Ishikawa (cell line): Measurements from ENCODE around the gene TACC2.
A peak's percentile ranks its signal among the peaks of the same experiment; 100 is the strongest.

Experiments used
- CEBPB ChIP-seq: IDR thresholded peaks from 2 replicates; pipeline ENCODE4 v1.6.1; 2012
- CREB1 ChIP-seq: IDR thresholded peaks from 2 replicates; pipeline ENCODE4 v1.6.1; 2012; ENCODE audit warnings: low read depth
- EGR1 ChIP-seq: IDR thresholded peaks from 2 replicates; pipeline ENCODE4 v1.6.1; 2012
- EP300 ChIP-seq: IDR thresholded peaks from 2 replicates; pipeline ENCODE4 v1.6.1; 2012; ENCODE audit warnings: borderline replicate concordance
- FOXM1 ChIP-seq: IDR thresholded peaks from 2 replicates; pipeline ENCODE4 v1.6.1; 2012; ENCODE audit warnings: low read depth, borderline replicate concordance
- NFIC ChIP-seq: IDR thresholded peaks from 2 replicates; pipeline ENCODE4 v1.6.1; 2012
- RAD21 ChIP-seq: IDR thresholded peaks from 2 replicates; pipeline ENCODE4 v1.6.1; 2012; ENCODE audit warnings: low read depth
- TAF1 ChIP-seq: IDR thresholded peaks from 2 replicates; pipeline ENCODE4 v1.6.1; 2012; ENCODE audit warnings: low read depth, mild to moderate bottlenecking
- TCF12 ChIP-seq: IDR thresholded peaks from 2 replicates; pipeline ENCODE4 v1.6.1; 2012; ENCODE audit warnings: low read depth
- TEAD4 ChIP-seq: IDR thresholded peaks from 2 replicates; pipeline ENCODE4 v1.6.1; 2012
- YY1 ChIP-seq: IDR thresholded peaks from 2 replicates; pipeline ENCODE4 v1.6.1; 2012; ENCODE audit warnings: low read depth
- ZBTB7A ChIP-seq: IDR thresholded peaks from 2 replicates; pipeline ENCODE4 v1.6.1; 2012; ENCODE audit warnings: low read depth
- TF ChIP-seq, protein P1 (sequence below): IDR thresholded peaks from 2 replicates; pipeline ENCODE4 v1.6.1; 2012
- TF ChIP-seq, protein P2 (sequence below): IDR thresholded peaks from 2 replicates; pipeline ENCODE4 v1.6.1; 2012
- TF ChIP-seq, protein P3 (sequence below): IDR thresholded peaks from 2 replicates; pipeline ENCODE4 v1.6.1; 2012; ENCODE audit warnings: low read depth, mild to moderate bottlenecking

The TACC2 gene

DNA sequence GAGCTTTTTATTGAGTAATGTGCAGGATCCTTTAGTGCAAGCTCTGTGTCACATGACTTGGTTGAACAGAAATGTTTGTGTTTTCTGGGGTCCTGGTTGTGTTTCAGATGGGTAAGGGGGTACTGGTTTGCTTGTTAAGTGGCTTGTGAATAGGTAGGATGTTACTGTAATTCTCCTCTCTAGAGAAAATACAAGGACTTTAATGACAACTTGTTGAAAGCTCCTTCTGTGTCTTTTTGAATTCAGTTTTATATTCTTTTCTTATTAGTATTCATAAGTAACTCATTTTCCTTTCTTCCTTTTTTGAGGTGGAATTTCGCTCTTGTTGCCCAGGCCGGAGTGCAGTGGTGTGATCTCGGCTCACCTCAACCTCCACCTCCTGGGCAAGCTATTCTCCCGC is 196.7 kb downstream of the TACC2 start:
- TF ChIP-seq YY1: no peak

DNA sequence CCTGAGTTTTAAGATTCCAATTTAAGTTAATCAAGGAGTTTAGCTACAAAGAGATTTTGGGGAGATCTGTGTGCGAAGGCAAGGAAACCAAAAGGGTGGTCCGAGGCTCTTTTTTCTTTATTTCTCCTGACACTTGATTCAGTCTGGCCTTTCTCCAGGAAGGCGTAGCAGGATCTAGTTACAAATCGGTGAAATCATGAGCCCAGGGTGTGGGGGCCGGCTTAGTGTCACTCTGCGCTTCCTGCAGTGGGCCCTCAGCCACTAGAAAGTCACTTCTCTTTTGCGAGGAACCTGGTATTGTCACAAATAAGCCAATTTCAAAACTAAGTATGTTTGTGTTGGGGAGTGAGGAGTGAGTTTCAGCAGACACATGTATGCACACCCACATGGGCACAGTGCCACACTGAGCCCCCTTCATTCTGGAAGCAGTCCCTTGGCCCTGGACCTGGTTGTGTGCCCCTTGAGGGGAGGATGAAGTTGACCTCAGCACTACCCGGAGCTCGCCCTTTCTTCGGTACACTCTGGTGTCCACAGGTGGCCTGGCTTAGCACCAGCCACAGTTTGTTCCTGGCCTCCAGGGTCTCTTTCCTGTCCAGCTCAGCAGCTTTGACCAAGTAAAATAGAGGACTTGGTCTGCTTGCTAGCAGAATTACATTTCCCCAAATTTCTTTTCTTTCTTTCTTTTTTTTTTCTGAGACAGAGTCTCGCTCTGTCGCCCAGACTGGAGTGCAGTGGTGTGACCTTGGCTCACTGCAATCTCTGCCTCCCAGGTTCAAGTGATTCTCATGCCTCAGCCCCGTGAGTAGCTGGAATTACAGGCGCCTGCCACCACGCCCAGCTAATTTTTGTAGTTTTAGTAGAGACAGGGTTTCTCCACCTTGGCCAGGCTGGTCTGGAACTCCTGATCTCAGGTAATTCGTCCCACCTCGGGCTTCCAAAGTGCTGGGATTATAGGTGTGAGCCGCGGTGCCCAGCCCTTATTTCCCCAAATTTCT is 198.2 kb downstream of the TACC2 start:
- TF ChIP-seq FOXM1: no peak
- TF ChIP-seq NFIC: peak; percentile 57
- no peak for TF ChIP-seq CEBPB
- TF ChIP-seq RAD21: 0 out of 2 replicates have a peak, but pooled peaks have one; percentile 5
- TF ChIP-seq TCF12: peak; percentile 8; the same call in 1 of the 2 replicates
- TF ChIP-seq, protein P1, sequence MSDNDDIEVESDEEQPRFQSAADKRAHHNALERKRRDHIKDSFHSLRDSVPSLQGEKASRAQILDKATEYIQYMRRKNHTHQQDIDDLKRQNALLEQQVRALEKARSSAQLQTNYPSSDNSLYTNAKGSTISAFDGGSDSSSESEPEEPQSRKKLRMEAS: no peak; the same call in 1 of the 2 replicates
- TF ChIP-seq ZBTB7A: peak; percentile 68; the same call in 1 of the 2 replicates
- peak; percentile 8; the same call in 1 of the 2 replicates for TF ChIP-seq EP300

DNA sequence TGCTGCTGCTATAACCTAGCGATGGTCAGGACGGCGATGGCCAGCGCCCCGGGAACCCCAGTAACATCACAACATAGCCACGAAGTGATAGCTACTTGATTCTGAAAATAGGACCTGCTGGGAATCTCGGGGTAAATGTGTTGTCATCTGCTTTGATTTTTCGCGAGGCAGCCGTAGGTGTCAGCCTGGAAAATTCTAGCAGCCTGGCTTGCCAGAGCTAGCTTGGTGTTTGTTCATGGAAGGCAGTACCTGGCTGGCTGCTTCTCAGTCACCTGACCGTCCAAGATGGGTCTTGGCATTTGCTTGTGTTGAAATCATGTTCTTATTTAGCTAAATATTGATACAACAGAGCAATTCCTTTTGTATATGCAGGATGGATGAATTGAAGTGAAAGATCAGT is 199.7 kb downstream of the TACC2 start:
- no peak for TF ChIP-seq EGR1
- TF ChIP-seq, protein P2, sequence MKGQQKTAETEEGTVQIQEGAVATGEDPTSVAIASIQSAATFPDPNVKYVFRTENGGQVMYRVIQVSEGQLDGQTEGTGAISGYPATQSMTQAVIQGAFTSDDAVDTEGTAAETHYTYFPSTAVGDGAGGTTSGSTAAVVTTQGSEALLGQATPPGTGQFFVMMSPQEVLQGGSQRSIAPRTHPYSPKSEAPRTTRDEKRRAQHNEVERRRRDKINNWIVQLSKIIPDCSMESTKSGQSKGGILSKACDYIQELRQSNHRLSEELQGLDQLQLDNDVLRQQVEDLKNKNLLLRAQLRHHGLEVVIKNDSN: no peak
- TF ChIP-seq NFIC: no peak
- no peak for TF ChIP-seq TAF1
- no peak for TF ChIP-seq CEBPB
- TF ChIP-seq YY1: no peak
- TF ChIP-seq ZBTB7A: no peak
- TF ChIP-seq RAD21: no peak
- TF ChIP-seq TEAD4: no peak
- no peak for TF ChIP-seq TCF12
- TF ChIP-seq EP300: no peak
- no peak for TF ChIP-seq CREB1
- TF ChIP-seq, protein P1: no peak
- TF ChIP-seq, protein P3, sequence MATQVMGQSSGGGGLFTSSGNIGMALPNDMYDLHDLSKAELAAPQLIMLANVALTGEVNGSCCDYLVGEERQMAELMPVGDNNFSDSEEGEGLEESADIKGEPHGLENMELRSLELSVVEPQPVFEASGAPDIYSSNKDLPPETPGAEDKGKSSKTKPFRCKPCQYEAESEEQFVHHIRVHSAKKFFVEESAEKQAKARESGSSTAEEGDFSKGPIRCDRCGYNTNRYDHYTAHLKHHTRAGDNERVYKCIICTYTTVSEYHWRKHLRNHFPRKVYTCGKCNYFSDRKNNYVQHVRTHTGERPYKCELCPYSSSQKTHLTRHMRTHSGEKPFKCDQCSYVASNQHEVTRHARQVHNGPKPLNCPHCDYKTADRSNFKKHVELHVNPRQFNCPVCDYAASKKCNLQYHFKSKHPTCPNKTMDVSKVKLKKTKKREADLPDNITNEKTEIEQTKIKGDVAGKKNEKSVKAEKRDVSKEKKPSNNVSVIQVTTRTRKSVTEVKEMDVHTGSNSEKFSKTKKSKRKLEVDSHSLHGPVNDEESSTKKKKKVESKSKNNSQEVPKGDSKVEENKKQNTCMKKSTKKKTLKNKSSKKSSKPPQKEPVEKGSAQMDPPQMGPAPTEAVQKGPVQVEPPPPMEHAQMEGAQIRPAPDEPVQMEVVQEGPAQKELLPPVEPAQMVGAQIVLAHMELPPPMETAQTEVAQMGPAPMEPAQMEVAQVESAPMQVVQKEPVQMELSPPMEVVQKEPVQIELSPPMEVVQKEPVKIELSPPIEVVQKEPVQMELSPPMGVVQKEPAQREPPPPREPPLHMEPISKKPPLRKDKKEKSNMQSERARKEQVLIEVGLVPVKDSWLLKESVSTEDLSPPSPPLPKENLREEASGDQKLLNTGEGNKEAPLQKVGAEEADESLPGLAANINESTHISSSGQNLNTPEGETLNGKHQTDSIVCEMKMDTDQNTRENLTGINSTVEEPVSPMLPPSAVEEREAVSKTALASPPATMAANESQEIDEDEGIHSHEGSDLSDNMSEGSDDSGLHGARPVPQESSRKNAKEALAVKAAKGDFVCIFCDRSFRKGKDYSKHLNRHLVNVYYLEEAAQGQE: no peak
- TF ChIP-seq FOXM1: no peak

- TF ChIP-seq TEAD4 (no peak), YY1 (no peak), TAF1 (no peak), NFIC (no peak)
- TF ChIP-seq, protein P3: no peak
These were observed 200.2 kb downstream of the TACC2 start for GRCh38 chr10:122189185-122189584.

- TF ChIP-seq RAD21 (no peak), TEAD4 (no peak), EGR1 (no peak), YY1 (no peak), ZBTB7A (no peak), EP300 (no peak), NFIC (no peak), FOXM1 (no peak), CEBPB (no peak), TCF12 (no peak)
- TF ChIP-seq, protein P3: no peak
- TF ChIP-seq, protein P2: no peak
These were observed 201.4 kb downstream of the TACC2 start for GRCh38 chr10:122190176-122190943.
